Colonic mucosa (tissue), 4 donors: Measurements from ENCODE around the gene AIRE. TPM values are rescaled to one million over a fixed set of nuclear protein-coding genes. Genes with fewer than 3 reads are reported as not detected.

ENCODE experiments used
- DNase-seq: peaks from one replicate; pipeline ENCODE4 v3.0.0-alpha.2; 2020
- H3K27ac ChIP-seq: fragments of 200-600 bp; one replicate; pipeline ENCODE4 v1.8.0; 2021
- H3K27me3 ChIP-seq: fragments of 200-600 bp; one replicate; pipeline ENCODE4 v1.8.0; 2021
- H3K36me3 ChIP-seq: fragments of 200-600 bp; one replicate; pipeline ENCODE4 v1.8.0; 2021
- H3K4me1 ChIP-seq: fragments of 200-600 bp; one replicate; pipeline ENCODE4 v1.8.0; 2021; ENCODE audit warnings: mild to moderate bottlenecking
- H3K4me3 ChIP-seq: fragments of 200-600 bp; one replicate; pipeline ENCODE4 v1.8.0; 2021
- H3K9ac ChIP-seq, 2 donors: one replicate each; pipeline ENCODE4 v1.7.0; 2013; ENCODE audit warnings: control low read depth in 2 of 2, low read depth in 2 of 2, low read length in 2 of 2
- H3K9me3 ChIP-seq: fragments of 200-600 bp; one replicate; pipeline ENCODE4 v1.8.0; 2021
- intact Hi-C: fragments of 100-400 bp; cut with DNase I; formaldehyde crosslinking; loops from one replicate; pipeline ENCODE4 v1.14.1; 2022
- total RNA-seq, 2 donors: library from RNA; stranded (reverse); fragmentation: NEBNext Ultra II Directional in 1 of 2; extraction: Animal tissue kit (Norgen Biotek cat#: 25700) in 1 of 2; gene quantifications; one replicate each; pipeline ENCODE4 v1.2.1, GENCODE V29; 2021
- TF ChIP-seq, protein P1 (sequence below): fragments of 200-600 bp; IDR thresholded peaks from one replicate; pipeline ENCODE4 v1.8.0; 2022; ENCODE audit warnings: antibody characterized with exemption, mild to moderate bottlenecking
- donor health status: healthy.
- donor health status: DM: no; HTN: no; CAD: no.
- donor health status: DM: no; HTN: no; CAD: no.

Gene AIRE
- total RNA-seq, 2 donors from 2014 or later: 0.11 TPM; not detected in 1

DNA sequence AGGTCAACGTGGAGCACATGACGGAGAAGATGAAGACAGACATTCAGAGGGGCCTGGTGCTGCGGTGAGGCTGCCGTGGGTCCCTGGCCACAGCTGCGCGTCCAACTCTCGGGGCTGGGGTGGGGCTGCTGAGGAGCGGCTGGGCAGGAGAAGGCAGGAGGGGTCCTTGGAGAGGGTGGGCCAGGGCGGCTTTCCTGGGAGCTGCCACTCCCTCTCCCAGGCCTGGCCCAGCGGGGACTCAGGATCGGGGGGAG is 39.1 kb downstream of the AIRE start:
- TF ChIP-seq, protein P1, sequence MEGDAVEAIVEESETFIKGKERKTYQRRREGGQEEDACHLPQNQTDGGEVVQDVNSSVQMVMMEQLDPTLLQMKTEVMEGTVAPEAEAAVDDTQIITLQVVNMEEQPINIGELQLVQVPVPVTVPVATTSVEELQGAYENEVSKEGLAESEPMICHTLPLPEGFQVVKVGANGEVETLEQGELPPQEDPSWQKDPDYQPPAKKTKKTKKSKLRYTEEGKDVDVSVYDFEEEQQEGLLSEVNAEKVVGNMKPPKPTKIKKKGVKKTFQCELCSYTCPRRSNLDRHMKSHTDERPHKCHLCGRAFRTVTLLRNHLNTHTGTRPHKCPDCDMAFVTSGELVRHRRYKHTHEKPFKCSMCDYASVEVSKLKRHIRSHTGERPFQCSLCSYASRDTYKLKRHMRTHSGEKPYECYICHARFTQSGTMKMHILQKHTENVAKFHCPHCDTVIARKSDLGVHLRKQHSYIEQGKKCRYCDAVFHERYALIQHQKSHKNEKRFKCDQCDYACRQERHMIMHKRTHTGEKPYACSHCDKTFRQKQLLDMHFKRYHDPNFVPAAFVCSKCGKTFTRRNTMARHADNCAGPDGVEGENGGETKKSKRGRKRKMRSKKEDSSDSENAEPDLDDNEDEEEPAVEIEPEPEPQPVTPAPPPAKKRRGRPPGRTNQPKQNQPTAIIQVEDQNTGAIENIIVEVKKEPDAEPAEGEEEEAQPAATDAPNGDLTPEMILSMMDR: no peak
- DNase-seq: no peak
- H3K27me3 ChIP-seq: no peaks in the 10 kb centered on the region
- H3K36me3 ChIP-seq: peaks cover 12% of the 10 kb centered on the region
- no peak overlapping the region for H3K9ac ChIP-seq
- no peaks in the 10 kb centered on the region for H3K4me1 ChIP-seq
- H3K27ac ChIP-seq: no peak overlapping the region
- intact Hi-C loops: no loop called here
- no peak overlapping the region for H3K4me3 ChIP-seq
- no peaks in the 10 kb centered on the region for H3K9me3 ChIP-seq

DNA sequence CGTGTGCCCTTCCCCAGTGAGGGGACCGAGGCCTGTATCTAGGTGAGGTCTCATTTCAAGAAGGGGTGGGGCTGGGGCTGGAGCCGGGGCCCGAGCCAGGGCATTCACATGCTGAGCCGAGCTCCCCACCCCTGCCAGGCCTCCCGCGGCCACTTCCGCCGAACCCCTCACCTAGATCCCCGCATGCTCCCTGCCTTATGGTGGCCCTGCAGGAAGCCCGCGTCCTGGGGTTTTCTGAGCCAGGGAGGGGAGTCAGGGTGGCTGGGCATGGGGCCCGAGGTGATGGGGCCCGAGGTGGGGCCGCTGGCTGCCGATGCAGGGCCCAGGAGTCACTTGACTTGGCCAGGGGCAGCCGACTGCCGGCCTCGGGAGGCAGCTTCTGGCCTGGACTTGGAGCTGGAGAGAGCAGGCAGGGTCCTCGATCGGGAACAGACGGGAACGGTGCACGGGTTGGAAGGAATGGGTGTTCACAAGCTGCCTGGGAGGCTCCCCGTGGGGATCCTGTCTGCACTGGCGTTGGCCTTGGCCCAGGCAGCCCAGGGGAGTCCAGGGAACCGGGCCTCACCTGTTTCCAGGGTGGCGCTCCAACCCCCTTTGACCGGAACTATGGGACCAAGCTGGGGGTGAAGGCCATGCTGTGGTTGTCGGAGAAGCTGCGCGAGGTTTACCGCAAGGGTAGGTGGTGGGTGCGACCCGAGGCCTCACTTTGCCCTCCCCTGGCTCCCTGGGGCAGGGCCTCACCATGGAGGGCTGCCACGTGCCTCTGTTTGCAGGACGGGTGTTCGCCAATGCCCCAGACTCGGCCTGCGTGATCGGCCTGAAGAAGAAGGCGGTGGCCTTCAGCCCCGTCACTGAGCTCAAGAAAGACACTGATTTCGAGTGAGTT is 40.0 kb downstream of the AIRE start:
- Histone ChIP-seq H3K36me3 (peaks cover 8% of the 10 kb centered on the region), H3K9me3 (no peaks in the 10 kb centered on the region), H3K27ac (no peak overlapping the region), H3K4me3 (no peak overlapping the region), H3K9ac (no peak overlapping the region), H3K27me3 (no peaks in the 10 kb centered on the region), H3K4me1 (no peaks in the 10 kb centered on the region)
- DNase-seq: no peak
- intact Hi-C loops: no loop called here
- TF ChIP-seq, protein P1: no peak

DNA sequence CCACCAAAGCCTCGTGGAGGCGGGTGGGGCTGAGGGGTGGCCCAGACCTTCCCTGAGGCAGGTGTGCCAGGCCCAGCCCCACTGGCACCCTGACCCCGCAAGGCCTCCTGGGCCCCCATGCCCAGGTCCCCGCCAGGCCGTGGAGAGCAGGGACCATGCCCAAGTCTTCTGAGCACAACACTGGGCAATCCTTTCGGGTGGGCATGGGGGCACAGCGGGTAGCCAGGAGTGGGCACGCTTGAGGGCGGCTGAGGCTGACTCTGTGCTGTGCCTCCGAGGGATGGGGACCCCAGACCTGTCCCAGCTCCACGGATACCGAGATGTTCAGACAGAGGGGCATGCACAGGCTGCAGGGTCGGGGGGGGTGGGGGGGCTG is 40.6 kb downstream of the AIRE start:
- Histone ChIP-seq H3K9ac (no peak overlapping the region), H3K9me3 (no peaks in the 10 kb centered on the region), H3K36me3 (peaks cover 8% of the 10 kb centered on the region), H3K4me3 (no peak overlapping the region), H3K27ac (no peak overlapping the region), H3K4me1 (no peaks in the 10 kb centered on the region), H3K27me3 (no peaks in the 10 kb centered on the region)
- no peak for DNase-seq
- TF ChIP-seq, protein P1: no peak
- intact Hi-C loops: no loop called here

DNA sequence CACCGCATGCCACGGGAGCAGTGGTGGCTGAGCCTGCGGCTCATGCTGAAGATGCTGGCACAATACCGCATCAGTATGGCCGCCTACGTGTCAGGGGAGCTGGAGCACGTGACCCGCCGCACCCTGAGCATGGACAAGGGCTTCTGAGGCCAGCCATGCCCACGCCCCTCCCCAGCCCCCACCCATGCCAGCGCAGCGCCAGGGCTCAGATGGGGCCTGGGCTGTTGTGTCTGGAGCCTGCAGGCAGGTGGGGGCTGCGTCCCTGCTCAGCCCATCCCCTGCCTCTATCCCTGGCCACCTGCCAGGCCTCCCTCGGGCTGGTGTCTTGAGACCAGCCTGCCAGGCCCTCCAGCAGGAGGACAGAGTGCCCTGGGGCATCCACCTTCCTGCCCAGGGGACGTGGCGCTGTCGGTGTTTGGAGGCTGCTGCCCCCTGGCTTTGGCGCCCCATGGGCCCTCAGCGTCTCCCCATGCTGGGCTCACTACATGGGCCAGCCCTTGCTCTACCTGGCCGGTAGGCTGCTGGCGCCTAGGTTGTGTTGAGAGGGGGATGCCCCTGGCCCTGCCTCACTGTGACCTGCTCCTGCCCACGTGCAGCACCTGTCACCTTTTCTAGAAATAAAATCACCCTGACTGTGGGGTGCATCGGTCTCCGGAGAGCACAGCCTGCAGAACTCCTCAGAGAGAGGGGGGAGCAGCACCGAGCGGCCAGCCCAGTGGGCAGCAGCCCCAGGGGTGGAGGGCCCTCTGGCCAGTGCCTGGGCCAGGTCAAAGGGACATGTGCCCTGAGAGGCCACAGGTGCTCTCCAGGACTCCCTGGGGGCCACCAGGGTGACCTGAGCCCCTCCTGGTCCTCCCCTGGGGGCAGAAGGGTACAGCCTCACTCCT is 41.3 kb downstream of the AIRE start:
- Histone ChIP-seq H3K9me3 (no peaks in the 10 kb centered on the region), H3K4me1 (no peaks in the 10 kb centered on the region), H3K27me3 (no peaks in the 10 kb centered on the region), H3K9ac (no peak overlapping the region), H3K27ac (no peak overlapping the region), H3K4me3 (no peak overlapping the region), H3K36me3 (peaks cover 7% of the 10 kb centered on the region)
- DNase-seq: no peak
- TF ChIP-seq, protein P1: no peak
- intact Hi-C loops: no loop called here

DNA sequence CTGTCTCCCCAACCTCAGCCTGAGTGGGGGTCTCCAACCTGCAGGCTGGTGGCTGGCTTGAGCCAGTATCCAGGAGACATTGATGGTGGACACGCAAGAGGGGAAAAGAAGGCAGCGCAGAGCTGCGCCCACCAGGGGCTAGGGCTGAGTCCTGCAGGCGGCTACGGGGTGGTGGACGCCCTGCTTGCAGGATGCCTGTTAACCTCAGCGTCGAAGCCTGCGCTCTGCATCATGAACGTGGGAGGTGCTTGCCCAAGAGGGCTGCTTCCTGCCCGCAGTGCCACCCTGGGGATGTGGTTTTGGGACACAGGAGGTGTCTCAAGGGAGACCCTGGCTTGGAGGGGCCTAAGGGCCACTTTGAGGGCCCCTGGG is 41.9 kb downstream of the AIRE start:
- DNase-seq: no peak
- Histone ChIP-seq H3K9ac (no peak overlapping the region), H3K27ac (no peak overlapping the region), H3K4me3 (no peak overlapping the region), H3K9me3 (no peaks in the 10 kb centered on the region), H3K27me3 (no peaks in the 10 kb centered on the region), H3K36me3 (peaks cover 5% of the 10 kb centered on the region), H3K4me1 (no peaks in the 10 kb centered on the region)
- TF ChIP-seq, protein P1: no peak
- intact Hi-C loops: no loop called here
